Stimulated activated CD4-positive, alpha-beta T cell treated with anti-CD3 and anti-CD28 coated beads, Interleukin-1b, Interleukin-23, amount 100 ng/mL, for 48 hours (primary cell): ENCODE results near the gene CHAT.

Experiments
- DNase-seq: peaks from one replicate; pipeline ENCODE4 v3.0.0-alpha.2; 2020

Gene CHAT

DNA sequence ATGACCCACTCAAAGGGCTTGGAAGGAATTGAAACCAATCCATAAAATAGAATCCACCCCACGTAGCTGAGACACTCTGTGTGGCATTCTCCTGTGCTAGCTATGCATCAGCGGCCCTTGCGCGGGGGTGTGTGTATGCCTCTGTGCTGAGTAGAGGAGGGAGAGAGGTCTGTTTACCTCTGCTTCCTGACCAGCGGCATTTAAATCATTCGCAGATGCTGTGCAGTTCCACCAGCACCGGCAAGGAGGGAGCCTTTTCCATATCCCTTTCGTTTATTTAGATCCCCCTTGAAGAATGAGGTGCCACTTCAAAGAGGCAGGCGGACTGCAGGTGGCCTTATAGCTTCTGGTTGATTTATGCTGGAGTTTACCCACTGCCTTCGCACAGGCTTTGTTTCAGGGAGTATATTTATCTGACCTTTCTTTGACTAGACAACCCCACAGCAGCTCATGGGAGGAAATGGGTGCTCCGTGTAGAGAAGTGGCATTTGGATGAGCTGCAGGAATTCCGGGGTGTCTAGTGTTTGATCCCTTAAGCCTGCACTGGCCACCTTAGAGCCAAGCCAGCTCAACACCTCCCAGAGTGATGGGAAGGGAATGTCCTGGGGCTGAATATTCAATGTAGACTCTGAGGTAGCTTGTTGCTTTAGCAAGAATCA lies 77.0 kb downstream of the CHAT start:
- DNase-seq = no peak

DNA sequence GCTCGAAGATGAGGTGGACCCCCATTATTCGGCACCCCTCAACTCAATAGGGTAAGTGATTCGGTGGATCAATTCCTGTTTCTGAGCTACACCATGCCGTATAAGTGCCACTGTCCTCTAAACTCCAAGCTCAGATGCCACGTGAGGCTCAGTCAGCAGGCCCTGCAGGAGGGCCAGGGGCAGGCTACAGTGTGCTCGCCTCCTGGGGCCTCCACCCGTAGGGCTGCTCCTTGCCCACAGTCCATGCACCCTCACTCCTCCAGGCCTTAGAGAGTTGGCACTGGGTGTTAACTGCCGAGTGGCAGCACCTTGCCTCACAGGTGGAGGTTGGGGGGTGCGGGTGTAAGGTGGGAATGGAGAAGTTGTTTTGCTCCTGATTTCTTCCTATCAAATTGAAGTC lies 77.8 kb downstream of the CHAT start:
- DNase-seq = no peak

DNA sequence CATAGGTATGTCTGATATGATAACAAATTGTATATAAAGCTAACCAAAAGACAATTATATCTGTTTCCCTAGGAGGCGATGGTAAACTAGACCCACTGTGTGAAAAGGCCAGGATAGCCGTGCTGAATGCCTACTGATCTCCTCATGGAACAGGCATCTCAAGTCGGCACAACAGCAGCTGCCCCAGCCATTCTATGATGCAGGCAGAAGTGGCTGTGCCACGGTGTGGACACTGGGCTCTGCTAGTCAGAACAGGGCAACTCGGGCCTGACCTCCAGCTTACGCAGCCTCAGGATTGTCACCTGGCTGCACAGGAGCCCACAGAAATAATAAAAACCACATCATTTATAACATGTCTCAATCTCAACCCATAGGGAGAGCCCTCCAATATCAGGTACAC lies 80.6 kb downstream of the CHAT start:
- DNase-seq = no peak

DNA sequence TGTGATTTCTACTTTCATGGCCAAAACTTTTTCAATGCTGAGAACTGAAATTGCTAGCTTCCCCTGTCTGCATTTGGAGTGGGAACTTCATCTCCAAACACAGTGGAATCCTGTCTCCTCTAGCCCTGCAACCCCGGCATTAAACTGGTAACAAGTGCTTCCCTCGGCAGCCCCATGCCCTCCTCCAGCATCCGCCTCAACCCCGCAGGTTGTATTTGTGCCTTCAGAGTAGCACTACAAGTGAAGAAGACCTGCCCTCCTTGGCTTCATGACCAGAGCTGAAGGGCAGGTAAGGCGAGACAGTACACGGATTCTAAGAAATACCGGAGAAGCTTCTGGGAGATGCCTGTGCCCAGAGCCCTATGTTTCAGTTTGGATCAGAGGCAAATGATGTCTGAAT lies 82.5 kb downstream of the CHAT start:
- no peak for DNase-seq

DNA sequence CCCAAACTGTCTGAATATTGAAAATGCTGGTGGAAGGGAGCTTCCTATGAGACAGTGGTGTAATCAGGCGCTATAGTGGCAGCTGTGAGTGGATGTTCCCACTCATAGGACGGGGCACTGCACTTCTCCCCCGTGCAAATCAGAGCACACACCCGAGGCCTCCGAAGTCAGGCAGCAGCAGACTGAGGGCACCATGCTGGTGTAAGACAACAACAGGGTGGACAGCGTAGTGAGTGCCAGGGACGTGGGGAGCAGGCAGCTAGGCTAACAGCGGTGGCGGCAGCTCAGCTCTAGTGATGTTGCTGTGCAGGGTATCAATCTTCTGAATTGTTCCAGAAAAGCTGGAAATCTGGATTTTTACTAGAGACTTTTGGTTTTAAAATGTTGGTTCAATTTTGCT lies 84.8 kb downstream of the CHAT start:
- DNase-seq = no peak

DNA sequence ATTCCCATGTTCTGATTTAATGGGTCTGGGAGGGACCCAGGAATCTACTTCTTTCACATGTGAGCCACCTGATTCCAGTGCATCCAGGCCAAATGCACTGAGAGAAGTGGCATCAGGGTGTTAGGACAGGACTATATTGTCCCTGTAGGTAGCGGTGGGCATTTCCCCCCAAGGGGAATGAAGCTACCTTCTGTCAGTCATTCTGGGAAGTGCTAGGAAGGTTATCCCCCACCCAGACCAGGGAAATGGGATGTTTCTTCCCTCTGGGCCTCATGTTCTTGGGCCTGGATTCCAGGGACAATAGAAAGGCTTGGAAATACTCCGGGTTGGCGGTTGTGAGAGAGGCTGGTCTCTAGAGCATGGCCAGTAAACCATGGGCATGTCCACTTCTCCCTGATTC lies 86.4 kb downstream of the CHAT start:
- DNase-seq = no peak

DNA sequence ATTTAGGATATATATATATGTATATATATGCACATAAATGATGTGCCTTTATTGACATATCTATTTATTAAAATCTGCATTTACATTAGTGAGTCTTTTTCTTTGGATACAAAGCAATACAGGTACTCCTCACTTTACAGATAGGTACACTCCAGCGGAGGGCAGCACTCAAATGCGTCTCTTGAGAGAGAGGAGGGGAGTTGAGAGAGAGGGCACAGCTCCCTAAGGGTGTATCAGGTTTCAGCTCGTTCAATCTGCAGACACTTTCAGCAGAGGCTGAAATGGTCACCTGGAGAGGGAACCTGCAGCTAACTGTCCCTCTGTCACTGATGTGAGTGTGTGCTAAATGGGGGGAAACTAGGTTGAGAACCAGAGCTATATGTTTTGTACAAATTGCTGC lies 87.2 kb downstream of the CHAT start:
- no peak for DNase-seq

DNA sequence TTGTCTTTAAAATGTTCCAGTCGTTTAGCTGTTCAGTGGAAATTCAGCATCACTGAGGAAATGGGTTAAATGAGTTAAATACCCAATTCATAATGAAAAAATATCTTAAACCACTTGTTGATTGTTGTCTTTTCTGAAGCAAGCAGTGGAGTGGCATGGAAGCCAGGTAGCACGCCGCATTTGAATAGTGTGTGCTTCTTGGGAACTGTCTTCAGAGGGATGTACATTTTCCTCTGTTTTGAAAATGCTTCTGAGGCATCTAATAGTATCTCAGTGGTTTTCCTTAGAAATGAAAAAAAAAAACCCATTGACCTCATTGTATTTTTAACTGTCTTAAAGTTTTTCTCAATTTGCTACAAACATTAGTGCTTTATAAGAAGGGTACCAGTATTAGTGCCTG lies 93.7 kb downstream of the CHAT start:
- no peak for DNase-seq

DNA sequence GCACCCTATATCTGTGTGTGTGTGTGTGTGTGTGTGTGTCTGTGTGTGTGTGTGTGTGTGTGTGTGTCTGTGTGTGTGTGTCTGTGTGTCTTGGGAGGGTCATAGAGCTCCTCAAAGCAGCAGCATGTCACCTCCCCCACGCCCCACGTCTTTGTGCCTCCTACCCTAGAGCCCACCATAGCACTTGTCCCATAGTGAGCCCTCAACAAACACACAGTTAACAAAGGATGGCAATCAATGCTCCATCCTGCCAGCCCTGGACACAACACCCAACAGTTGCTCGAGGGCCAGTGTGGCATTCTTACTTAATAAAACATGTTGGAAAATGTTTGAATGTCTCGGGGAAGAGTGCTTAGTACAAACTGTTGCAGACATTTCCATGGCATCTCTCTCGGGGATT lies 96.1 kb downstream of the CHAT start:
- no peak for DNase-seq

DNA sequence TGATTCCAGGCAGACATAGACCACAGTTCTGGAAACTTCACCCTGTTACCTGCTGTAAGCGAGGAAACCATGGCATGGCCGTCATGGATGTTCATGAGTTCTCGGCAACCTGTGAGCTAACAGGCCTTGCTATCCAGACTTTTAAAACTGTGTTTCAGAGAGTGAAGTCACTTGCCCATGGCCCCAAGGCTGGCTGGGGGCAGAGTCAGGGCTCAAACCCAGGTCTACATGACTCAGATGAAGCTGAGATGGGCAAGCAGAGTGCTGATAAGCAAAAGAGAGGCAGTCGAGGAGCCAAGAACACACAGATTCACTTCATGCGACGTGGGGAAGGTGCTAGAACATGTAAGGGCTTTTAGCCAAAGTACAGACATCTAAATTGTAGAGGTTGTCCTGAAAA lies 97.1 kb downstream of the CHAT start:
- DNase-seq = no peak

DNA sequence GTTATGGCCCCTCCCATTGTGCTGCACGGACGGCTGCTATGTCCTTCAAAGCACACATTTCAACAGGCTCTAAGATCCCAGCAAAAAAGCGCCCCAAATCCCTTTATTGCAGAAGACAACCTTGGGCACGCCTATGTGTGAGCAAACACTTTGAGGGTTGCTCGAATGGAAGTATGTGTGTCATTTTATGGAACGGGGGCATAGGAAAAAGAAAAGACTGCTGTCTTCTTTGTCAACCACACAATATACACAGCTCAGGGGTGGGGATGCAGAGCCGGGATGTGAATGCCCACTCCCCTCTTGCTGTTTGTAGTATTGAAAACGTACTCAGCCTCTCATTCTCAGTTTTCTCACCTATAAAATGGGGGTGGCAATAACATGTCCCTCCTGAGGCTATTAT lies 97.6 kb downstream of the CHAT start:
- DNase-seq = no peak

DNA sequence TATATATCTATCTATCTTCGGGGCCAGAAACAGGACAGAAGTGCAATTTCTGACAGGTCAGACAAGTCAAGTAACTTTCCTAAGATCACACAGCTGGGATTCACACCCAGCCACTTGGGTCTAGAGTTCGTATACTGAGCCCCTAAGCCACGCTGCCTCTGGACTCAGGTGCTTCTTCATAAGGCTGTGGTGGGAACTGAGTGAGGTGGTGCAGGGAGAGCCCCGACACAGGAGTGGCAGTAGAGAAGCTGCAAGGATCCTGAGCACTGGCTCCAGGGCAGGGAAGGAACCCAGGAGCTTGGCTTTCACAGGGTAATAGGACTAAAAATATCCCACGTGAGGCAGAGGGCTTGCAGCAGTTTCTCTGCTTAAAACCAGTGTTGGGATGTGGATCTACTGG lies 99.4 kb downstream of the CHAT start:
- no peak for DNase-seq
